Effector CD4-positive, alpha-beta T cell (primary cell): ENCODE measurements around the gene SECISBP2L.

Experiments used
- DNase-seq: peaks from one replicate; pipeline ENCODE4 v3.0.0-alpha.2; 2020

Gene SECISBP2L

GRCh38 chr15:48962662-48963523 lies 83.4 kb downstream of the SECISBP2L start:
- no peak for DNase-seq

DNA sequence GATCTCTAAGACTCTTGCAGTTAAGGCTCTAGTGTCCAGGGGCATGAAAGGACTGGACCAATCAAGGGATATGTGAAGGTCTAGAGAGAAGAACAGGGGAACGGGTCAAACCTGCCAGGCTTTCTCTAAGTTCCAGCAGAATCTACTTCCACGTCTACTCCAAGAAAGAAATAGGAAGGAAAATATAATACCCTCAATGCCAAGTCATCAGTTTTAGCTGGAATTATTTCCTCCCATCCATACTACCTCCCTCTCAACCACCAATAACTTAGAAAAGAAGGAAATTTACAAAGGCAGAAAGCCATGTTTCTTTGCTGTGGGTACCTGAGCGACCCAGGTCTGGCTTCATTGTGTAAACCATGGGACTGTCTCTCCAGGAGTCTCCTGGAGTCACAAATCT lies 90.3 kb downstream of the SECISBP2L start:
- no peak for DNase-seq

- DNase-seq: no peak
Observed at GRCh38 chr15:48955370-48955769, 90.9 kb downstream of the SECISBP2L start.

GRCh38 chr15:48954538-48954937 lies 91.7 kb downstream of the SECISBP2L start:
- DNase-seq: no peak

- no peak for DNase-seq
Observed at GRCh38 chr15:48946840-48947187, 99.4 kb downstream of the SECISBP2L start.

DNA sequence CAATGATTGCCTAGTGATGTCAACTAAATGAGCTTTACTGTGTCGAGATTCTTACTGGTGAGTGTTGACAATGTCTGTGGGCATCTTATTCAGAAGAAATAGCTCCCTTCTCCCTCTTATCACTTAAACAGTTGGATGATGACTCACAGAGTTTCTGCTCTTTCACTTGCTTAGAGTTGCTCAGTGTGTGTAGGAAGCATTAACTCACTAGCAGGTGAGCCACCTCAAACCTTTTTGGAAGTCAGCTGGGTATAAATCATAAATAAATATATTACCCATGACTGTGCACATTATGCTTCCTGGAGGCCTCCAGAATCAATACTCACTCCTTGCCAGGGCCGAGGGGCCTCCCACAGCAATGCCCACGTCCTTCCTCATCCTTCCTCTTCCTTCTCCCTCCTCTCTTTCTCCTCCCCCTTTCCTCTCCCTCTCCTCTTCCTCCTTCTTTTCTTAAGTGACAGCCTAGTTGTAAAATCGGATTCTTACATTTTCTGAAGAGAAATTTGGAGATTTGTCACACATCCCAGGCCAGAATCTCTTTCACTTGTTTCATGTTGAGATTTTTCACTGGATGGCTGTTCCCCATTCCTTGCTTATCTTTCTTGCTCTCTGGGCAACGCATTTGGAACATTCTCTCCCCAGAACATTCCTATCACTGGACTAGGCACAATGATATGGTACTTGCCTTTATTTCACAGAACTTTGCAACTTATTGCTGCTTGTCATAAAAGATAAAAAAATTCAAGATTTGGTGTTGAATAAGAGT lies 100.0 kb downstream of the SECISBP2L start:
- DNase-seq: no peak

DNA sequence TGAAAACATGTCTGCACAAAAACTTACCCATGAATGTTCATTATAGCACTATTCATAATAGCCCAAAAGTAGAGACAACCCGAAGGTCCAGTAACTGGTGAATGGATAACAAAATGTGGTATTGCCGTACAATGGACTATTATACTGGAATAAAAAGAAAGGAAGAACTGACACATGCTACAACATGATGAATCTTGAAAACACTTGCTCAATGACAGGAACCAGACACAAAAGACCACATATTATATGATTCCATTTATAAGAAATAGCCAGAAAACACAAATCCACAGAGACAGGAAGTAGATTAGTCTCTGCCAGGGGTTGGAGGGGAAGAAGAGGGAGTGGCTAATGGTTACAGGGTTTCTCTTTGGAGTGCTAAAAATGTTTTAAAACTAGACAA lies 100.9 kb downstream of the SECISBP2L start:
- no peak for DNase-seq

DNA sequence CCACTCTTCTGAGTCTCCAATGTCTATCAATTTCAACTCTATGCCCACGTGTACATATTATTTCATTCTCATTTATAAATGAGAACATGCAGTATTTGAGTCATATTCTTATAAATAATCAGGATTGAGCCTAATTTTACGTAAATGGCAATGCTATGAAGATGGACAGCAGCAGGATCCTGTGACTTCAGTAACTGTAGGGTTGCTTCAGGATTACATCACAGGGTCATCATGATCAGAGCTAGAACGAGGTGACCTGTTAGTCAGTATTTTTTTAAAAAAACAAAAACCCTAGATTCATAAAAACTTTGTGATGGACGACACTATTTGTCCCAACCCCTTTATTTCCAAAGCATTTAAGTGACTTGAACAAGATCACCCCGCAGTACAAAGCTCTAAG lies 104.3 kb downstream of the SECISBP2L start:
- DNase-seq: no peak

GRCh38 chr15:48940508-48940907 lies 105.7 kb downstream of the SECISBP2L start:
- no peak for DNase-seq

DNA sequence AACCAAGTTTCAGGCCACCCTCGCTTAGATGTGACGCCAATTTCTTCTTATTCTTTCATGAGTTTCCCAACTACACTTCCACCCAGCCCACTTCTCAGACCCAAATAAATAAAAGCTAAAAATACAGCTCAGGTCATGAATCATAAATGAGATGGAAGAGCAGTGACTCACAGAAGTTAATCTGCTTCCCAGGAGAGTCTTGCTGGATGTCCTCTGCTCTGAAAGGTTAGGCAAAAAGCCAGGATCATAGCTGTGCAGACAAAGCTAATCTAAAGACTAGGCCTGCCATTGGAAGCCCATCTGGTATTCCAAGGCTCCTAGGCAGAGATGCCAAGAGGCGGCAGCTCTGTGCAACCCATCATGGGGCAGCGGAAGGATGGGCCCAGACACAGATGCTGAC lies 106.6 kb downstream of the SECISBP2L start:
- no peak for DNase-seq
